ENCODE data around the gene EFCAB8.
"Not testable (repeated sequence)": the region's sequence is repeated elsewhere in the genome, so short reads cannot be mapped to it uniquely, and the experiment has no call there.

EFCAB8 gene

DNA sequence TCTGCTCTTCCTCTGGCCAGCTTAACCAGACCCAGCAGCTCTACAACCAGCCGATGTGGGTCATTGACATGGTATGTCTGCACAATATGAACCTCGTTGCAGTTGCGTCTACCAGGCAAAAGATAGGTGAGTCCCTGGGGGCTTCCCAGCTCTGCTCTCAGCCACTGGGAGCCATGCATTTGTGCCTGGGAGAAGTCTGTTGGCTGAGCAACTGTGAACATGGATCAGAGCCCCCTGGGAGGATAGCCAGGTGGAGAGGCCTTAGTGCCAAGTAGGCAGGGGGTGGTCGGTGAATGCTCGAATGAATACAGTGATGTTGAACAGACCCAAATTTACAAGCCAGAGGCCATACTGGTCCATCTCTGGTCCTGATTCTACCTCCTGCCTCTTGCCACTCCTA lies 30.6 kb downstream of the EFCAB8 start:
- no peak for DNase-seq

DNA sequence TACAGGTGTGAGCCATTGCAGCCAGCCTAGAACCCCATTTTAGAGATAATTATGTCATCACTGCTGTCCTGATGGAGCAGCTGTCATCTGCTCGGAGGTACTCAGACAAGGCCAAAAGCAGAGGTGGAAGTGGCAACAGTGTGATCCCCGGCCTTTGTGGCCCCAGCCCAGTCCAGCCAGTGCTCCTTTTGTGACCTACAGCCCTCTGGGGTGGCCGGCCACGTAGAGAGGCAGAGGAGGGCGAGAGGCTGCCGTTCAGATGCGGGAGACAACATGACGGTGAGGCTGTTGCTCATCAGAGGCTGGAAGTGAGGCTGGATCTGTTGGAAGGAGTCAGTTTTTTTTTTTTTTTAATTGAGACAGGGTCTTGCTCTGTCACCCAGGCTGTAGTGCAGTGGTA lies 32.8 kb downstream of the EFCAB8 start:
- DNase-seq = no peak

DNA sequence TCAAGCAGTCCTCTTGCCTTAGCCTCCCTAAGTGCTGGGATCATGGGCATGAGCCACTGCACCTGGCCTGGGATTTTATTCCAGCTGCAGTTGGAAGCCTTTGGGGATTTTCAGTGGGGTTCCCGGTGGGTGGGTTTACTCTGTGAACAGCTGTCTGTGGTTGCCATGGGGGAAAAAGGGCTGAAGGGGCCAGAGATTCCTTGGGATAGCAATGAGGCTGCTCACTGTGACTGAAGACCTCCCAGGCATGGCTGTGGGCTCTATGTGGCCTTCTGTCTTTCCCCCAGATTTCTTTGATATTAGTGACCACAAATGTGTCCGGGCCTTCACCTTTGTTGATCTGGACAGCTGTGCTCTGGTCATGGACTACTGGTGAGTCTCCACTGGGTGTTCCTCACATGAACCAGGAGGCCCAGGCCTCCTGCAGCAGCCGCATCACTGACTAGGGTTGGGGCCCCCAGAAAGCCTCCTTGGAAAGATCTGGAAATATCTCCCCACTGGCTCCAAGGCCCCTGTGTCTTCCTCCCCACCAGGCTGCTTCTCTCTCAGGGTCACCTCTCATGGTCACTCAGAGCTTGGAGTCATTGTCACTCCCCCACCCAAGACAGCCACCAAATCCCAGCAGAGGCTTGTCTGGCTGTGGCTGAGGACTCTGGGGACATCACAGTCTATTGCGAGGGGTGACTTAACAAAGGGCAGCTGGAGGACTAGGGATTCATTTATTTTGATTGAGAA lies 33.4 kb downstream of the EFCAB8 start:
- DNase-seq = no peak

DNA sequence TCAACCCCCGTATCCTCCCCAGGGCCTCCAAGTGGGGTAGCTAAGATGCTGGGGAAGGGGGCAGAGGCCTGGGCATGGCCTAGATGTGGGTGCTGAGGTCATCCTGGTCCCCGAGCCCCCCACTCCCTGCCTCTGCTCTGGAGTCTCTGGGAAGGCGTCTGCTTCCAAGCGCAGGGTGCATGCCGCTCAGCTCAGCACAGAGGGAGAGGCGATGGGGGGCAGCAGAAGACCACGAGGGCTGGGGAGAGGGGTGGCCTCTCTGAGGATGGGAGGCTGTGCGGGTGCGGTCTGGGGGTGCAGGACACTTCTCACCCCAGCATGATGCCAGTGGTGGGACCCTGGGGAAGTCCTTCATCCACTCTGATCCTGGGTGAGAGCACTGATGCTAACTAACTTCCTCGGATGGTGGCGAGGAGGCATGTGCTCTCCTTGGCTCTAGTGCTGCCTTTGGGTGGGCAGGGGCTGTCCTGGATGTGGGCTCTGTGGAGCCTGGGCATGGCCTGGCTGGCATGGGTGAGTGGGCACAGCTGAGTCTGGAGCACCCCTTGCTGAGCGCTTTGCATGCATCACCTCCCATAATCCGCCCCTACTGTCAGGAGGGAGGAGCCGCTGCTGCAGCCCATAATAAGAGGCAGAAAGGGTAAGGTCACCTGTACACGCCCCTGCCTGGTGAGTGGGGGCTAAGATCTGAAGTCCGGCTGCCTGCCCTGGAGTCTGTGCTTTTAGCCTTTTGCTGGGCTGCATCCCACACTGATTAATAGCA lies 34.7 kb downstream of the EFCAB8 start:
- DNase-seq = no peak

DNA sequence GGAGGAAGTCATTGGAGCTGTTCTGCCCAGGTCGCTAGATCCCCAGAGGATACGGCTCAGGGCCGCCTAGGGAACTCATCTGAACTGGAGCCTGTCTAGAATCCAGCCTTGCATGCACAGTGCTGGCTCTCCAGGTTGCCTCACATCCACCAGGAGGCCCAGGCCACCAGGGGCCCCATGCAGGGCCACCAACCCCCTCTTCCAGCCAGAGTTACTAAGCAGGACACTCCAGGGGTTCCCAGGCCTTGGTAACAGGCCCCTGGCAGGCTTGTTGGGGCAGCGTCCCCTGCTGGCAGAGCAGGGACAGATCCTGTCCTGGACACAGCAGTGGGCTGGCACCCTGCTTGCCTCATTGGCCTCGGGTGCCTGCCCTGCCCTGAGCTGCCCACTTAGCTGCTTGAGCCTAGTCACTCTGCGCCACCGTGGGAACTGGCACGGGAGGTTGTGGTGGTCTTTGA lies 35.3 kb downstream of the EFCAB8 start:
- DNase-seq = no peak

DNA sequence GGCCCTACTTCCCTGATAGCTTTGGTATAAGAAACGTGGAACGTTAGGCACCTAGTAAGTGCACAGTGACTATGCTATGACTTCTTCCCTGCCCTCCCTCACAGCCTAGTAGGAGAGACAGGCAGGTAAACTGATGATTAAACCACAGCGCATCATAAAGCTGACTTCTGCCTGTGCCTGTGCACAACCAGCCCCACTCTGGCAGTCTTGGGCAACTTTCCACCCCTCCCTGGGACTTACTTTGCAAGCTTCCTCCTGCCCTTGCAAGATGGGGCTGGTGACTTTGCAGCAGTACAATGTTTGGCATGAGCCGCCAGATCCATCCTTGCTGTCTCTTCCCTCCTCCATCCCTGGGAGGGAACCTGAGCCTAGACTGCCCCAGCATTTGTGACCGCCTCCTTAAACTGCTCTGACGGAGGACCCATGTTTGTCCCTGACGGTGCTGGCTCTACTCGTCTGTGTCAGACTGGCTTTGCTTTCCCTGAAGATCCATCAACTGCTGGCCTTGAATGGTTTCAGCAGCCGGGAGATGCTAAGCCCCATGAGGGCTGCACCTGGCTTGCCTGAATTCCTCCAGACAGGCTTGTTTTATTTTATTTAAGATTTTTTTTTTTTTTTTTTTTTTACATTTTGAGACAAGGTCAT lies 36.1 kb downstream of the EFCAB8 start:
- DNase-seq = no peak

DNA sequence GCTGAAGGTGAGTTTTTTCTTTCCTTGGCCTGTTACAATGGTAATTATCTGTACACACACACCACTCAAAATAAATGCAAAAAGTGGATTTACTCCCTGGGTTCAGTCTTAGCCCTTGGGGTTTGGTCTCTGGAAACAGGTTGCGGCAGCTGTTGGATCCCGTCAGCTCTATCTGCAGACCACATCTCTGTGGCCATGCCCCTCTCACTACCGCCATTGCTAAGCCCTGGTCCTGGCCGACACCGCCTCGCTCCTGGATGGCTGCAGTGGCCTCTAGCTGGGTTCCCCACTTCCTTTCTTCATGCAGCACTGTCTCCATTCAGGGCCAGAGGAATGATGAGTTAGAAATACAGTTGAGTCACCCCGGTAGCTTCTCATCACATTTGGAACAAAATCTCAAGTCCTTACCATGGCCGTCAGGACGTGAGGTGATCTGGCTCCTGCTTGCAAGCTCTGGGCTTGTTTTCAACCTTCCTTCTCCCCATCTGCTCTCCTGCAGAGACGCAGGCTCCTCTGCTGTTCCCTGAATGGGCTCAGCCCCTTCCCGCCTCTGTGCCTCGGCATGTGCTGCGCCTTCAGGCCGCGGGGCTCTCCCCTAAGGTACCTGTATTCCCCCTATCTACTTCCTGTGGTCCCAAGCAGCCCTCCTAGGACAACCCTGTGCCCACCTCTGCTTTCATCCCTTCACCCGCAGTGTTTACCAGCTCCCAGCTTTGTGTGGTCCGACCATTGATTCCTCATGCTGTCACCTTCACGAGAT lies 38.0 kb downstream of the EFCAB8 start:
- no peak for DNase-seq

DNA sequence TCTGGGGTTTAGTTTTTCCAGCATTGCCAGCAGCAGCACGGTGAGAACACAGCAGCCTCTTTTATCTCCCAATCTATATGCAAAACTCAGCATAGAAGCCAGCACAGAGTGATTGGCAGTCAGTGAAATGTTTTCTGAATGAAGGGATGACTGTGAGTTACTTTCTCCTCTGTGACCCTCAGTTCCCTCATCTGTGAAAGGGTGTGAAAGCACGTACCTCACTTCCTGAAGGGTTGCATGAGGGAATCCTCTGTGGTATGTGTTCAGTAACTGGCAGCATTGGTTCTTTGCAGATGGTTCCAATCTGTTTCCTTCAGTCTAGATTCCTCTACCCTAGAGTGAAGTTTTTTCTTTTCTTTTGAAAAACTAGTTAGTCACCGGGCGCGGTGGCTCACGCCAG lies 40.0 kb downstream of the EFCAB8 start:
- peak; percentile 16 for DNase-seq

DNA sequence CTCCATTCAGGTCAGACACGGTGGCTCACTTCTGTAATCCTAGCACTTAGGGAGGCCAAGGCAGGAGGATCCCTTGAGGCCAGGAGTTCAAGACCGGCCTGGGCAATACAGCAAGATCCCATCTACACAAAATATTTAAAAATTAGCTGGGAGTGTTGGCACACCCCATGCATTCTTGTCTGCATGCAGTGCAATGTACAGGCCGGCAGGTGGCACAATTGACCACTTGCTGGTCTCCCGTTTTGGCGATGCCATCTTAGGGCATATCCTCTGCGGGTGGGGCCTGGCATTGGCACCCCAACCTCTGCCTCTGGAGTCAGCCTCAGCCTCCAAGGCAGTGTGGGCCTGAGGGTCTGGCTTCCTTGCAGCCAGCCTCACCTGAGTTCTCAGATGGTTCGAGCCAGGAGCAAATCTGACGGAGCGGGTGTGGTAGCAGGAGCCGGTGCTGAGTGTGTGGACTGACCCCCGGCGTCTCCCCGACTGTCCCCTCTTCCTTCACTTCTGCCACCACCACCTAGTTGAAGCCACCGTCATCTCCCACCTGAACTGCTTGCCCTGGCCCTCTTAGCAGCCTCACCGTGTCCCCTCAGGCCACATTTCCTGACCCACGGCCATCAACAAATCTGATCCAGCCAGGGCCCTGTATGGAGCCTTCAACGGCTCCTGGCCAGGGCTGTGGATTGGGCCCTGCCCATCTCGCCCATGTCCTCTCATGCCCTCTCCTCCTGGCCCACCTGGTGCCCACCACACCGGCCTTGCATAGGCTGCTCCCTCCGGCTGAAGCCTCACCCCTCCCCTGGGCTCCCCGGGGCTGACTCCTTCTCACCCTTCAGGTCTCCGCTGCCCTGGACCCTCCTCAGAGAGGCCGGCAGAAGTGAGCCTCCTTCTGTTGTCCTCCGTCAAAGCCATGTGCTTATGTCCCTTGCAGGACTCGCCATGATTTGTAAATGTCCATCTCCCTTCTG lies 44.0 kb downstream of the EFCAB8 start:
- DNase-seq = peak; percentile 71

DNA sequence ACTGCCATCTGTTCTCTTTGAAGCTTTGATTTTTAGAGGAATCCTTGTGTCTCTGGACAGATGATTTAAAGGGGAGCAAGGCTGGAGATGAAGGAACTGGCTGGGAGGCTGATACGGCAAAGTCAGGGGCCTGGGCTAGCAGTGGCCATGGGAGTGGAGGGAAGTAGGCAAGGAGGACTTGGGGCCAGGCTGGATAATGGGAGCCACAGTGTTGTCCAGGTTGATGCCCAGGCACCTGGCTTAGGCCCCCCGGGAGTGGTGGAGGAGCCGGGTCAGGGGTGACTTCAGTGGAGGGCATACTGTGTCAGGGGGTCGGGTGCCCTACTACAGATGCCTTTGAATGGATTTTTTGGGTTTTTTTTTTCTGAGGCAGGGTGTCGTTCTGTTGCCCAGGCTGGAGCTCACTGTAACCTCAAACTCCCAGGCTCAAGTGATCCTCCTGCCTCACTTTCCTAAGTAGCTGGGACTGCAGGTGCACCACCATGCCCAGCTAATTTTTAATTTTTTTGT lies 45.0 kb downstream of the EFCAB8 start:
- no peak for DNase-seq

DNA sequence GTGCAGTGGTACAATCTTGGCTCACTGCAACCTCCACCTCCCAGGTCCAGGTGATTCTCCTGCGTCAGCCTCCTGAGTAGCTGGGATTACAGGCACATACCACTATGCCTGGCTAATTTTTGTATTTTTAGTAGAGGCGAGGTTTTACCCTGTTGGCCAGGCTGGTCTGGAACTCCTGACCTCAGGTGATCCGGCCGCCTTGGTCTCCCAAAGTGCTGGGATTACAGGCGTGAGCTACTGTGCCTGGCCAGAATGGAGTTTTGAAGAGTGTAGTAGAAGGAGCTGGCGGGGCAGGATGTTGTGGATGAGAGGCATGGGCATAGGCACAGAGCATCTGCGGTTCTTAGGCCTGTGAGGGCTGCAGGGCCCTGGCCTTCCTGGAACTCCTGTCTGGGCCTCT lies 46.0 kb downstream of the EFCAB8 start:
- not testable (repeated sequence) for DNase-seq

DNA sequence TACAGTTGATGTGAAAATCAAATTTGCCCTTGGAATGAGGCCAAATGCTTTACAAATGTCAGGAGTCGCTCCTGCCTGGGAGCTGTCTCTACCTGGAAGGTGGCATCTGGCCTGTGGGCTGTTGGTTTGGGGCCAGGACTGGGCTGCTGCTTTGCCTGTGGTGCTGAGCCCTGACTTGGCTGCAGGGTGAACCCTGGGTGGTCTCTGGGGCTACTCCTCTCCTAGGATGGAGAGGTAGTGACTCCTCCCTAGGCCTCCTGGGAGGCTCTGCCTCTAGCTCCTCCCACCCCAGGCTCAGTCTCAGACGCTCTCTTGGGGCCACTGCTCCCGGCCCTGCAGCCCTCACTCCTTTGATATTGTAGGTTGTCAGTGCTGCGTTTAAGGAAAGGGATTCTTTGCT lies 47.5 kb downstream of the EFCAB8 start:
- DNase-seq = no peak

DNA sequence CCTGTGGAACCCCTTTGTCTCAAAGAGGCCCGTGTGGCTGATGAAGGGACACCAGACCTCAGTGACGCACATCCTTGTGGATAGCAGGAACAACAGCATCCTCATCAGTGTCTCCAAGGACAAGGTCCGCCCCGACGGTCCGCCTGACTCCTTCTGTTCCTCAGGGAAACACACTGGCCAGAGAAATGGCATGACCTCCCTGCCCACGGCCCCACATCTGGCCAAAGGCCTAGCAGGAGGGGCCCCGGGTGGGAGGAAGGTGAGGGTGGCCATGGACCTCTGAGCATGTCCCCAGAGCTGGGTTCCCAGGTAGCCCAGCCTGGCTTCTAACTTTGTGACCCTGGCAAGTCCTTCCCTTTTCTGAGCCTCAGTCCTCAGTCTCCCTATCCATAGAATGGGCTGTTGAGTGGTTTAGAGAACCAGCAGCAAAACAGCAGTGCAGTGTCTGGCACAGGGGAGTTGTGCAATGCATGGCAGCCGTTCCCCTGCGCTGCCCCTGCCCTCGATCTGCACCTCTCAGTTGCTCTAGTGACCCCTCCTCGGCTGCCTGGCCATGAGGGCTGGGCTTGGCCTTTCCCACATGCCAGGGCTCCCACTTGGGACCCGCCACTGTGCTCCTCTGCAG lies 48.3 kb downstream of the EFCAB8 start:
- DNase-seq = no peak

DNA sequence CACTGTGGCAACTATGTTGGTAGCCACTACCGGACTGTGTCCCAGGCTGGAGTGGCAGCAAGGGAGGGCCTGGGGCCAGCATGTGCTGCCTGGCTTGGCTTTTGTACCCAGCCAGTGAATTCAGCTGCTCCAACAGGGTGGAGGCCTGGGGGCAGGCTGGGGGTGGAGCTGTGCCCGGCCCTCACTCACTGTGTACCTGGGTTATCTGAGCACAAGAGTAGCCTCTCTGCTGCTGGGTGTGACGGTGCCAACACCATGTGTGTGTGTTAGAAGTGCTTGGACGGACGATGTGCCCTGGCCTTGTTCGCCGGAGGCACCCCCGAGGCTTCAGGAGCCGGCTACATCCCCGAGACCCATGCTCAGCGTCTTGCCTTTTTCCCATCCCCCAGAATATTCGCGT lies 49.2 kb downstream of the EFCAB8 start:
- DNase-seq = no peak

DNA sequence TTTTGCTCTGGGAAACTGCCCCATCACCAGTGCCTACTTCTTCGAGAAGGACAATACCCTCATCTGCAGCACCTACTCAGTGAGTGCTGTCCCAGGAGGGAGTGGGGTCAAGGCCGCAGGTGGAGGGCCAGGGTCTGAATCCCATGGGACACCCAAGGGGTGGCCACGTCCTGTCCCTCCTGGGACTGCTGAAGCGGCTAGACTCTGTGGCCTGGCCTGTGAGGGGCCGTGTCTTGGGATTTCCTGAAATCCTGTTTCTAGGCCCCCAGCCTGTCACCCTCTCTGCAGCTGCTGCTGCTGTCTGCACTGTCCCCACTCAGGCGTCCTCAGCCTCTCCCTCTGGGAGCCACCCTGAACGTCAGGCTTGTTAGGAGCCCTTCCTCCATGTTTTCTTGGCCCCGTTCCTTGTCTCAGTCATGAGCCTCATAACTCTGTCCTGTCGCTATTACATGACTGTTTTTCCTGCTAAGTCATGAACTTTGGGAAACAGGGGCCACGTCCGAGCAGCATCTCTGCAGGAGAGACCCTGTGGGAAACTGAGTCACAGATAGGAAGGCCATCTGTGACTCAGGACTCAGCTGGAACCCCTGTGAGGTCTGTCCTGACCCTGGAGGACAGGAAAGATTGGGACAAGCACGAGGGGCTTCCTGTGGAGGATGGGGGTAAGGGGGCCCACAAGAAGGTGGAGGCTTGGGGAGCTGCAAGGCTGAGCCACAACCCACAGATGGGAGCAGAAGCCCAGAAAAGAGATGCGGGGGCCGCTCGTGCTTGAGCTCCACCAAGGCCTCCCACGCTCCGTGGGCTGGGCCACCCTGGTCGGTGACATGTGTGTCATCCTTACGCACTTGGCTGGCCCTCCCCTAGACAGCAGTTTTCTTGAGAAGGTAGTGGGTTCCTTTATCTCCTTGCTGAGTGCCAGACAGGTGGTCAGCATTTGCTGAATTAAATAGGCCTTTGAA lies 49.9 kb downstream of the EFCAB8 start:
- DNase-seq = no peak

DNA sequence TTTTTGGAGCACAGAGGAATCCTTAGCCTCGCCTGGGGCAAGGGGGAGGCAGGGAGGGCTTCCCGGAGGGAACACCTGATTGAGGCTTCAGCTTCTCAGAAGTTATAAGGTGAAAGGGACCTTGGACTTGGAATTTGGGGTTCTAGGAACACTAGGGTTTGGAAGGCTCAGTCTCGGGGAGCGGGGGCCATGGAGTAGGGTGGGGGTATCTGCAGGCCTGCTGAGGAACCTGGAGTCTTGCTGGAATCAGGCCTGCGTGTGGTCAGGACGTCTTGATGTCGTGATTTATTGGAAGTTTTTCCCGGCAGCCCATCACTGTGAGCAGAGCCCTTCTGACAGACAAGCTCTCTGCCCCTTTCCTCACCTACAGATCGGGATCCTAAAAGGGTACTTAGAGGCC lies 50.7 kb downstream of the EFCAB8 start:
- DNase-seq = no peak

DNA sequence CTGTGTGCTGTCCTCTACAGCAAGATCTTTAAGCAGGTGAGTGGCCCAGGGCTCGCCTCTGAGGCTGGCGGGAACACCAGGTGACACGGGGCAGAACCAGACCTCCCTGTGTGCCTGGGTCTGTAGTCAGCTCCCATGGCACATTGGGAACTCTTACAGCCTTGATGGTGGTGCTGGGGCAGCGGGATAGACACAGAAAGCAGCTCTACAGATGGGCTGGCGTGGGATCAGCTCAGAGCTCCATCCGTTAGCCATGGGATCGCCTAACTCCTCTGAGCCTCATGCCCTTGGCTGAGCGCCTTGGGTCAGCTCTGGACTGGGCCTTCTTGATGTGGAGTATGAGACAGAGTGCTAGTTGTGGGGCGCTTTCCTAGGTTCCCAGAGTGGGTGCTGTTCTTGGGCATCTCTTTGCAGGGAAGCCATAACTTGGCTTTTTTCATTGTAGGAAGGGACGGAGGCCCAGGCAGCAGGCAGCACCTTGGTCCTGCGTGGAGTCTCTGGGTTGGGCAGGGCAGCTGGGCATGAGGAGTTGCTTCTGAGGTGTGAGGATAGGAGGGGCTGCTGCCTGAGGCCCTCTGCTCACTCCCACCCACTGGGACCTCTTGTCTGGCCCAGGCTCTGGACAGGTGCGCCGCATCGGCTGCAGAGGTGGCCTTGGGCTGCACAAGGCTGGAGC lies 51.3 kb downstream of the EFCAB8 start:
- no peak for DNase-seq

DNA sequence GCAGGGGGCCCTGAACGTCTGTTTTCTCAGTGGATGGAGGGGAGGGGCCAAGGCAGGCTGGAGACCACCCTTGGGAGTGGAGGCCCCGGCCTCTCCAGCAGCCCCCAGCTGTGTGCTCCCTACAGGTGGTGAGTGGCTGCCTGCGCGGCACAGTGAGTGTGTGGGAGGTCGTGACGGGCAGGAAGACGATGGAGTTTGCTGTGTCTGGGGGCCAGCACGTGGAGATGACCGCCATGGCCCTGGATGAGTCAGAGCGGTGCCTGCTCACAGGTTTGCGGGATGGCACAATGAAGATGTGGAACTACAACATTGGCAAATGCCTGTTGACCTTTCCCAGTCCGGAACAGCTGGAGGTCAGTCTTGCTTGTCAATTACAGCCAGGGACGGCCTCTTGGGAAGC lies 52.6 kb downstream of the EFCAB8 start:
- DNase-seq = no peak

DNA sequence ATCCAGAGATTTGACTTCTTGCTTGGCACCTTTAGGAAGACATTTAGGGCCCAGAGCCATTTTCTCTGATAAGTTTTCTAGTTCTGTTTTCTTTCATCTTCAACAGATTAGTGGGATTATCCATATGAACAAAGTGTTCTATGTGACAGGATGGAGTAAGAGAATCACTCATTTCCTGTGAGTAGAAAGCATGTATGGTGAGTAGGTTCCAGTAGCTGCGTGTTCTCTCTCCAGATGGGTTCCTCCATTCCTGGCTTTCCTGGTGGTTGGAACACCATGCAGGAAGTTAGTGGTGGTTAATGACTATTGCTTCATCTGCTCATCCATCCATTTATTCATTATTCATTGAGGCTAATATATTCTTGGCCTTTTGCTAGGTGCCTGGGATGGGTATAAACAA lies 54.0 kb downstream of the EFCAB8 start:
- DNase-seq = no peak

DNA sequence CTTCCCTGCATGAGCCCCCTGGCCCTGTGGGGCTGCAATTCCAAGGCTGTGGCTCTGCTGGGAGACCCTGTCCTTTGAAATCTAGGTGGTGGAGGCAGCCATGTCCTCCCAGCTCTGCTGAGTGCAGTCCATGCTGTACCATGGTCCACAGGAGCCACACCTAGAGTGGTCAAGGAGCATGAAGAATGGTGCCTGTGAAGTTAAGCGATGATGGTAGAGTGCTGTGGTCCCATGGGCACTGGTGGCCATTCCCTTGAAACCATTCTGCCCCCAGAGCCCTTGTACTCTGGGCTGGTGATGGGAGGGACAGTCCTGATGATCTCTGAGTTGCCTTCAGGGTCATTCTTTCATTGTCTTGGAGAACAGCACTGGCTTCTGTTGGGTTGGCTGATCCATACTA lies 55.3 kb downstream of the EFCAB8 start:
- DNase-seq = no peak

Measured in activated CD4-positive, alpha-beta T cell treated with anti-CD3 and anti-CD28 coated beads, Interleukin-2, amount 50 U/mL, for 16 hours (primary cell).